ENCODE results near the gene BAHCC1.

The BAHCC1 gene

DNA sequence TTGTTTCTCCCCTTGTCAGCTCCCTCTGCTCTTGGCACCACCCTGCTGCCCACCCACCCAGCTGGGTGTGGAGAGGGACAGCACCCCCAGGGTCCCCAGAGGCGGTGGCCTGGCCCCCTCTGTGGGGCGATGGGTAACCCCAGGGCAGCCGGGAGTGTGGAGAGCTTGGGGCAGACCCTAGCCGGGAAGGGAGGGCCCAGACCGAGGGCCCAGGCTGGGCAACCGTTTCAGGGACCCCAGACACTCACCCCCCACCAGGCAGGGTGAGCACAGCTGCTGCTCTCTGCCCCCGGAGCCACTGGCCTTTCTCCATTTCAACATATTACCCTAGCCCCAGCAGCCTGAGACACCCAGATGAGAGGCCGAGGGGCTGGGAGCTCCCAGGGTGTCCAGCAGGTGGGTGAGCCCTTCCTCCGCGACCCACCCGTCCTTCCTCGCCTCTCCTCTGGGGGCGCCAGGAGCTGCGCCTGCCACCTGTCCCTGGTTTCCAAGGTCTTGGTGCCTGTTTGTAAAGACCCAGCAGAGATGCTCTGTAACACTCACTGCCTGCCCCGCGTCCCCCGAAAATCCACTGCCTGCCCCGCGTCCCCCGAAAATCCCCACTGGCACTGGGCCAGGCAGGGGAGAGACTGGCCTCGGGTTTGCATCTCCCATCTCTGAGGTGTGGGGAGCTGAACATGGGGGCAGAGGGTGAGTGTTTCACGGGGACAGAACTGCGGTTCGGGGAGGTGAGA is 45.4 kb downstream of the BAHCC1 start:
- no peak overlapping the region for H3K27ac ChIP-seq (ENCODE audit: low read depth, low read length)
- no peaks in the 10 kb centered on the region for H3K9me3 ChIP-seq (ENCODE audit: control insufficient read depth in 5 of 5, low read length in 5 of 5)
- H3K36me3 ChIP-seq (ENCODE audit: control insufficient read depth in 5 of 5, insufficient read depth in 5 of 5, low read length in 5 of 5), result peaks cover 0 to 25% (median 12%) of the 10 kb centered on the region in 5 donors
- no peaks in the 10 kb centered on the region for H3K27me3 ChIP-seq (ENCODE audit: control insufficient read depth in 5 of 5, insufficient read depth in 4 of 5, low read length in 5 of 5)
- peaks cover 0 to 29% (median 14%) of the 10 kb centered on the region in 5 donors for H3K4me1 ChIP-seq (ENCODE audit: control insufficient read depth in 5 of 5, insufficient read depth in 5 of 5, low read length in 5 of 5)
- H3K4me3 ChIP-seq (ENCODE audit: low read depth in 1 of 5, low read length in 5 of 5), result no peak overlapping the region
- H3K9ac ChIP-seq (ENCODE audit: low read length in 5 of 5), result peak overlapping the region in 1 of 5 donors; percentile 46

DNA sequence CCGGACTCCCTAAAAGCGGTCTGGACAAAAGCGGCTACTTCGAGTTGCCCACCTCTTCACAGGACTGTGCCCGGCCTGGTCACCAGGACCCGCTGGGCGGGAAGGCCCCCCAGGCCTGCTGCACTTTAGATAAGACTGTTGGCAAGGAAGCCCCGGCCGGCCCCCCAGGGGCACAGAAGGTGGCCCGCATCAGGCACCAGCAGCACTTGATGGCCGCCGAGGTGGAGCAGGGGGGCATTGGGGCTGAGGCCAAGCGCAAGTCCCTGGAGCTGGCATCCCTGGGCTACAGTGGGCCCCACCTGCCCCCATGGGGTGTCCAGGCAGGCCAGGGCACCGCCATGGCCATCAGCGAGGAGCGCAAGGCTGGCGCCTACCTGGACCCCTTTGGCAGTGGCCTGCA is 47.5 kb downstream of the BAHCC1 start:
- Histone ChIP-seq H3K4me3 (ENCODE audit: low read depth in 1 of 5, low read length in 5 of 5) (no peak overlapping the region), H3K4me1 (ENCODE audit: control insufficient read depth in 5 of 5, insufficient read depth in 5 of 5, low read length in 5 of 5) (peaks cover 0 to 10% (median 9%) of the 10 kb centered on the region in 5 donors), H3K36me3 (ENCODE audit: control insufficient read depth in 5 of 5, insufficient read depth in 5 of 5, low read length in 5 of 5) (peaks cover 0 to 38% (median 21%) of the 10 kb centered on the region in 5 donors), H3K27me3 (ENCODE audit: control insufficient read depth in 5 of 5, insufficient read depth in 4 of 5, low read length in 5 of 5) (no peaks in the 10 kb centered on the region), H3K9ac (ENCODE audit: low read length in 5 of 5) (no peak overlapping the region), H3K27ac (ENCODE audit: low read depth, low read length) (no peak overlapping the region), H3K9me3 (ENCODE audit: control insufficient read depth in 5 of 5, low read length in 5 of 5) (no peaks in the 10 kb centered on the region)

DNA sequence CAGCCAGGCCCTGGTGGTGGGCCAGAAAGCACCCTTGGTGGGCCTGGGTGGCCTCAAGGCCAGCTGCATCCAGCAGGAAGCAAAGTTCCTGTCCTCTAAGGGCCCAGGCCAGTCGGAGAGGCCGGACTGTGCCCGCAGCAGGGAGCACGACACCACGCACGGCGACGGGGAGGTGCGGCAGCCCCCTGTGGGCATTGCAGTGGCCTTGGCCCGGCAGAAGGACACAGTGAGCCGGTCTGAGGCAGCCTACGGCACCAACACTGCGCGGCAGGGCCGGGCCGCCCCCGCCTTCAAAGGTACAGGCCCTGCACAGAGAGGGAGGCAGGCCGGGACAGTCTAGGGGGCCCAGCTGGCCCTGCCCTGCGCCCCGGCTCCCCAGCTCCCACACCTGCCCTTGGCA is 48.0 kb downstream of the BAHCC1 start:
- Histone ChIP-seq H3K9me3 (ENCODE audit: control insufficient read depth in 5 of 5, low read length in 5 of 5) (no peaks in the 10 kb centered on the region), H3K4me3 (ENCODE audit: low read depth in 1 of 5, low read length in 5 of 5) (no peak overlapping the region), H3K27ac (ENCODE audit: low read depth, low read length) (no peak overlapping the region), H3K4me1 (ENCODE audit: control insufficient read depth in 5 of 5, insufficient read depth in 5 of 5, low read length in 5 of 5) (peaks cover 0 to 10% (median 8%) of the 10 kb centered on the region in 5 donors), H3K36me3 (ENCODE audit: control insufficient read depth in 5 of 5, insufficient read depth in 5 of 5, low read length in 5 of 5) (peaks cover 0 to 41% (median 22%) of the 10 kb centered on the region in 5 donors), H3K9ac (ENCODE audit: low read length in 5 of 5) (no peak overlapping the region), H3K27me3 (ENCODE audit: control insufficient read depth in 5 of 5, insufficient read depth in 4 of 5, low read length in 5 of 5) (no peaks in the 10 kb centered on the region)

DNA sequence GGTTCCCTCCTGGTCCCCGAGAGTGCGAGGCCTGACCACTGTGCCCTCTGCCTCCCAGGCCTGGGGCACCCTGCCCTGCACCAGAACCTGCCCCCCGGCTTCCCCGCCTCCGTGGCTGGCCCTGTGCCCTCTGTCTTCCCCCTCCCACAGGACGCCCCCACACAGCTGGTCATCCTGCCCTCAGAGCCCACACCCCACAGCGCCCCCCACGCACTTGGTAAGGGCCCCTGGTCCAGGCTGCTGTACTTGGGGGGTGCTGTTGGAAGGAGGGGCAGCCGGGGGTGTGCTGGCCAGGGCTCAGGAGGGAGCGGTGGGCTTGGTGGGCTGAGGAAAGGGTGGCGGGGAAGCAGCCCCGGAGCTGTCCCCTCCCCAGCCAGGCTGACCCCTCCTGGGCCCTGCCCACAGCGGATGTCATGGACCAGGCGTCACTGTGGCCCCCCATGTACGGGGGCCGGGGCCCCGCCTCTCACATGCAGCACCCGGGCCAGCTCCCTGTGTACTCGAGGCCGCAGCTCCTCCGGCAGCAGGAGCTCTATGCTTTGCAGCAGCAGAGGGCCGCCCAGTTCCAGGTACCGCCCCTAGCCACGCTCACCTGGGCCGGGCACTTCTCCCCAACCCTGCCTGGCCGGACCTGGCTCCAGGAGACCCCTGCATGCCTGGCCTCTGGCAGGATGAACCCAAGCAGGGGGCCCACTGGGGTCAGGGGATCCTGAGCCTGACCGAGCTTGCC is 49.5 kb downstream of the BAHCC1 start:
- Histone ChIP-seq H3K4me1 (ENCODE audit: control insufficient read depth in 5 of 5, insufficient read depth in 5 of 5, low read length in 5 of 5) (peaks cover 0 to 10% (median 8%) of the 10 kb centered on the region in 5 donors), H3K9me3 (ENCODE audit: control insufficient read depth in 5 of 5, low read length in 5 of 5) (no peaks in the 10 kb centered on the region), H3K27me3 (ENCODE audit: control insufficient read depth in 5 of 5, insufficient read depth in 4 of 5, low read length in 5 of 5) (no peaks in the 10 kb centered on the region), H3K4me3 (ENCODE audit: low read depth in 1 of 5, low read length in 5 of 5) (no peak overlapping the region), H3K9ac (ENCODE audit: low read length in 5 of 5) (no peak overlapping the region), H3K36me3 (ENCODE audit: control insufficient read depth in 5 of 5, insufficient read depth in 5 of 5, low read length in 5 of 5) (peaks cover 0 to 49% (median 22%) of the 10 kb centered on the region in 5 donors), H3K27ac (ENCODE audit: low read depth, low read length) (no peak overlapping the region)

DNA sequence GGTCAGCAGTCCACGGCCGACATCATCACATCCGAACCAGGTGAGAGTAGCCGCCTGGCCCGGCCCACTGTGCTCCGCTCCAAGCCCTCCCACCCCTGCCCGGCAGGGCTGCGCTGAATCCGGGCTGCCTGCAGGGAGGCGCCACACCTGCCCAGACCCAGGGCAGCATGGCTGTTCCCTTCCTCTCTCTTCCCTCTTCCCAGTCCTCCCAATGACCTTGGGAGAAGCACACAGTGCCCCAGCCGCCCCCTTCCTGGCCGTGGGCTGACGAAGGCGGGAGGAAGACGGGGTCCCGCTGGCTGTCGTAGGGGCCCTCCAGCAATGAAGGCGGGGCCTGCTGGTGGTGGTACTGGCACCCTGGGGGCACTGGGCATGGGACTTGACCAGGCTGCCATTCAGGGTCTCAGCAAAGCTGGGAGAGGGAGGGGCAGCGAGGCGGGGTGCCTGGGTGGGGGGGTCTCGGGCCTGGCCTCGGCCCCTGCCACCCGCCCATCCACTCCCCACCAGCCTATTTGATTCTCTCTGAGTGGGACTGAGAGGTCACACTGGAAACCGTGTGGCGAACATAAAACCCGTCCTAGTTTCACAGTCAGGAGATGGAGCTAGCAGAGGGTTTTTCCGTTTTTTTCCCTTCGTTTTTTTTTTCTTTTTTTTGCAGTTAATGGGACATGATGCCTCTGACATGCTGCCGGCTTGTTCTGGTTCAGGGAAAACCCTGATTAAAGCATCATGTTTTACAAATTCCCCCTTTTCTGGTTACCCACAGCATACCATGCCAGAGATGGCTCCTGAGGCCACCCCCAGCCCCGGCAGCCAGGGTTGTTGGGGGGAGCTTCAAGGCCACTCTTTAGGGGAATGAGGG is 50.6 kb downstream of the BAHCC1 start:
- Histone ChIP-seq H3K27ac (ENCODE audit: low read depth, low read length) (no peak overlapping the region), H3K4me1 (ENCODE audit: control insufficient read depth in 5 of 5, insufficient read depth in 5 of 5, low read length in 5 of 5) (no peaks in the 10 kb centered on the region), H3K9me3 (ENCODE audit: control insufficient read depth in 5 of 5, low read length in 5 of 5) (no peaks in the 10 kb centered on the region), H3K9ac (ENCODE audit: low read length in 5 of 5) (no peak overlapping the region), H3K36me3 (ENCODE audit: control insufficient read depth in 5 of 5, insufficient read depth in 5 of 5, low read length in 5 of 5) (peaks cover 0 to 49% (median 22%) of the 10 kb centered on the region in 5 donors), H3K27me3 (ENCODE audit: control insufficient read depth in 5 of 5, insufficient read depth in 4 of 5, low read length in 5 of 5) (no peaks in the 10 kb centered on the region), H3K4me3 (ENCODE audit: low read depth in 1 of 5, low read length in 5 of 5) (no peak overlapping the region)

DNA sequence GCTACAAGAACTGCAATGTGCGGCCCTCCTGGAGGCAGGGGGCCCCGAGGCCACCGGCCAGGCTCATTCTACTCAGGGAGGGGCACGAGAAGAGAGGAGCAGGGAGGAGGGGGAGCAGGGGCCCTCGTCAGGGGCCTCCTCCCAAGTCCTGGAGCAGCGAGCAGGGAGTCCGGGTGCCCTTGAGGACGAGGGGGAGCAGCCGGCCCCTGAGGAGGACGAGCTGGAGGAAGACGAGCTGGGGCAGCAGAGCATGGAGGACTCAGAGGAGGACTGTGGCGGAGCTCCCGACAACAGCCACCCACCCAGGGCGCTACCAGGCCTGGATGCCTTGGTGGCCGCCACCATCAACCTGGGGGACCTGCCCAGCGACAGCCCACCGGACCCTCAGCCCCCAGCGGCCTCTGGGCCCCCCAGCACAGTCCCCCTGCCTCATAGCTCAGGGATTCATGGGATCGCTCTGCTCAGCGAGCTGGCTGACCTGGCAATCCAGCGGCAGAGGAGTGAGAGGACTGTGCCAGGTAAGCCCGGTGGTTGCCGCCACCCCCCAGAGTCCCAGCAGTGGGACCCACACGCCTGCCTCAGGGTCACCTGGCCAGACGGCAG is 52.2 kb downstream of the BAHCC1 start:
- no peaks in the 10 kb centered on the region for H3K27me3 ChIP-seq (ENCODE audit: control insufficient read depth in 5 of 5, insufficient read depth in 4 of 5, low read length in 5 of 5)
- H3K36me3 ChIP-seq (ENCODE audit: control insufficient read depth in 5 of 5, insufficient read depth in 5 of 5, low read length in 5 of 5), result peaks cover 0 to 42% (median 22%) of the 10 kb centered on the region in 5 donors
- H3K9ac ChIP-seq (ENCODE audit: low read length in 5 of 5), result no peak overlapping the region
- no peaks in the 10 kb centered on the region for H3K9me3 ChIP-seq (ENCODE audit: control insufficient read depth in 5 of 5, low read length in 5 of 5)
- no peak overlapping the region for H3K27ac ChIP-seq (ENCODE audit: low read depth, low read length)
- no peak overlapping the region for H3K4me3 ChIP-seq (ENCODE audit: low read depth in 1 of 5, low read length in 5 of 5)
- H3K4me1 ChIP-seq (ENCODE audit: control insufficient read depth in 5 of 5, insufficient read depth in 5 of 5, low read length in 5 of 5), result no peaks in the 10 kb centered on the region

DNA sequence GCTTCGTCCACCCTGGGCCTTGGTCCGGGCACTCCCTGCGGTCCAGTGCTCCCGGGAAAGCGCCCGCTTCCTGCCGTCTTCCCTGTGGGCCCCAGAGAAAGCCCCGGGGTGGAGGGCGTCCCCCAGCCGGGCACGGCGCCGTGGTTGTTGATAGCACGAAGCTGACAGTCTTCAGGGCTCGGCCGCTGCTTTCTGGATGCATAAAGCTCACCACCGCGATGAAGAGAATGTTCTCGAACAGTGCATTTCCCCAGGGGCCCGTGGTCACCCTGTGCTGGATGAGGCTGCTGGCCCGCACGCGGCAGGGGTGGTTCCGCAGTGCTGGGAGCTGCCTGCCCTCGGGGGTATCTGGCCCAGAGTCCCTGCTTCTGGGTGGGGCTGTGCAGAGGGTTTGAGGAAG is 53.2 kb downstream of the BAHCC1 start:
- Histone ChIP-seq H3K27me3 (ENCODE audit: control insufficient read depth in 5 of 5, insufficient read depth in 4 of 5, low read length in 5 of 5) (no peaks in the 10 kb centered on the region), H3K9ac (ENCODE audit: low read length in 5 of 5) (no peak overlapping the region), H3K36me3 (ENCODE audit: control insufficient read depth in 5 of 5, insufficient read depth in 5 of 5, low read length in 5 of 5) (peaks cover 0 to 40% (median 16%) of the 10 kb centered on the region in 5 donors), H3K4me1 (ENCODE audit: control insufficient read depth in 5 of 5, insufficient read depth in 5 of 5, low read length in 5 of 5) (no peaks in the 10 kb centered on the region), H3K4me3 (ENCODE audit: low read depth in 1 of 5, low read length in 5 of 5) (no peak overlapping the region), H3K27ac (ENCODE audit: low read depth, low read length) (no peak overlapping the region), H3K9me3 (ENCODE audit: control insufficient read depth in 5 of 5, low read length in 5 of 5) (no peaks in the 10 kb centered on the region)

DNA sequence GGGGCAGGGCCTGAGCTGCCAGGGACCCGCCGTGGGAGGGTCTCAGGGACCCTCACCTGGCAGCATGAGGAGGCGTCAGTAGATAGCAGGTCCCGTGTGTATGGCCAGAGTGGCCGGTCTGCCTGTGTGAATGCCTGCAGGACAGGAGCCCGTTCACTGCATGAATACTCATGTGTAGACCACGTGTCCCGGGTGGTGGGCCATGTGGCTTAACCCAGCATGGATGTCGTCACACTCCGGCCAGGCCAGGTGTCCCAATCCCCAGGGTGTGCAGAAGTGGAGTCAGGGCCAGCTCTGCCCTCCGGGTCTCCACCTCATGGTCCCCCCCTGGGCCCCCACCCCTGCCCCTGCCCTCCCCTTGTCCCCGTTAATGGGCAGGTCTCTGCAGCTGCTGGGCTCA is 53.7 kb downstream of the BAHCC1 start:
- no peak overlapping the region for H3K27ac ChIP-seq (ENCODE audit: low read depth, low read length)
- peaks cover 0 to 35% (median 13%) of the 10 kb centered on the region in 5 donors for H3K36me3 ChIP-seq (ENCODE audit: control insufficient read depth in 5 of 5, insufficient read depth in 5 of 5, low read length in 5 of 5)
- H3K27me3 ChIP-seq (ENCODE audit: control insufficient read depth in 5 of 5, insufficient read depth in 4 of 5, low read length in 5 of 5), result no peaks in the 10 kb centered on the region
- no peaks in the 10 kb centered on the region for H3K9me3 ChIP-seq (ENCODE audit: control insufficient read depth in 5 of 5, low read length in 5 of 5)
- H3K4me3 ChIP-seq (ENCODE audit: low read depth in 1 of 5, low read length in 5 of 5), result no peak overlapping the region
- H3K4me1 ChIP-seq (ENCODE audit: control insufficient read depth in 5 of 5, insufficient read depth in 5 of 5, low read length in 5 of 5), result peaks cover 0 to 5% (median 0%) of the 10 kb centered on the region in 5 donors
- no peak overlapping the region for H3K9ac ChIP-seq (ENCODE audit: low read length in 5 of 5)

DNA sequence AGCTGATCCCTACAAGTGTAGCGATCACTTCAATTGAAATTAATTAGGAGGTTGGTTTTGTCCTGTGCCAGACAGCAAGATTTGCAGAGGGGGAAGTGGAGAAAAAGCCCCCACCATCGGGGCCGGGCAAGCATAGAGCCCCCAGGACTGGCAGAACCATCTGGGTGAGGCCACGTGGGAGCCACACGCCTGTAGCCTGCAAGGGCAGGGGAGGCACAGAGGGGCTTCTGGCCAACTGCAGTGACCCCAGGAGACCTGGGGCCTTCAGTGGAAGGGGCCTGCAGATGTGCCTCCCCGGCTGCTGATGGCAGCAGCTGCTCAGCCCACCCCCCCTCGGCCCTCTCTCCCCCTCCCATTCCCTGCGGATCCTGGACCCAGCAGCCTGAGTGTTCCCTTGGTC is 54.1 kb downstream of the BAHCC1 start:
- peaks cover 0 to 34% (median 13%) of the 10 kb centered on the region in 5 donors for H3K36me3 ChIP-seq (ENCODE audit: control insufficient read depth in 5 of 5, insufficient read depth in 5 of 5, low read length in 5 of 5)

More for the DNA sequence above, 54.1 kb downstream of the BAHCC1 start:
- Histone ChIP-seq H3K27ac (ENCODE audit: low read depth, low read length) (no peak overlapping the region), H3K27me3 (ENCODE audit: control insufficient read depth in 5 of 5, insufficient read depth in 4 of 5, low read length in 5 of 5) (no peaks in the 10 kb centered on the region), H3K4me3 (ENCODE audit: low read depth in 1 of 5, low read length in 5 of 5) (no peak overlapping the region), H3K9me3 (ENCODE audit: control insufficient read depth in 5 of 5, low read length in 5 of 5) (no peaks in the 10 kb centered on the region), H3K9ac (ENCODE audit: low read length in 5 of 5) (no peak overlapping the region), H3K4me1 (ENCODE audit: control insufficient read depth in 5 of 5, insufficient read depth in 5 of 5, low read length in 5 of 5) (peaks cover 0 to 7% (median 0%) of the 10 kb centered on the region in 5 donors)

Measured in subcutaneous abdominal adipose tissue (tissue), 5 donors.